ENCODE data around the gene FAM111B.

The FAM111B gene

GRCh38 chr11:59142530-59143507 lies 35.8 kb downstream of the FAM111B start, which contains the start of gene FAM111A:
FAM111A (plus strand) TSS chr11:59142856; CDS start chr11:59148873, 6,017 bp downstream.
- DNase-seq (ENCODE audit: extremely low read depth, insufficient read length): peak; percentile 90
- TF ChIP-seq, protein P1, sequence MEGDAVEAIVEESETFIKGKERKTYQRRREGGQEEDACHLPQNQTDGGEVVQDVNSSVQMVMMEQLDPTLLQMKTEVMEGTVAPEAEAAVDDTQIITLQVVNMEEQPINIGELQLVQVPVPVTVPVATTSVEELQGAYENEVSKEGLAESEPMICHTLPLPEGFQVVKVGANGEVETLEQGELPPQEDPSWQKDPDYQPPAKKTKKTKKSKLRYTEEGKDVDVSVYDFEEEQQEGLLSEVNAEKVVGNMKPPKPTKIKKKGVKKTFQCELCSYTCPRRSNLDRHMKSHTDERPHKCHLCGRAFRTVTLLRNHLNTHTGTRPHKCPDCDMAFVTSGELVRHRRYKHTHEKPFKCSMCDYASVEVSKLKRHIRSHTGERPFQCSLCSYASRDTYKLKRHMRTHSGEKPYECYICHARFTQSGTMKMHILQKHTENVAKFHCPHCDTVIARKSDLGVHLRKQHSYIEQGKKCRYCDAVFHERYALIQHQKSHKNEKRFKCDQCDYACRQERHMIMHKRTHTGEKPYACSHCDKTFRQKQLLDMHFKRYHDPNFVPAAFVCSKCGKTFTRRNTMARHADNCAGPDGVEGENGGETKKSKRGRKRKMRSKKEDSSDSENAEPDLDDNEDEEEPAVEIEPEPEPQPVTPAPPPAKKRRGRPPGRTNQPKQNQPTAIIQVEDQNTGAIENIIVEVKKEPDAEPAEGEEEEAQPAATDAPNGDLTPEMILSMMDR (IDR thresholded peaks at IDR 0.05; ENCODE audit: insufficient read depth, low read length, poor library complexity, severe bottlenecking): peak; percentile 63

GRCh38 chr11:59144096-59144495 lies 37.1 kb downstream of the FAM111B start:
- Histone ChIP-seq H3K36me3 (ENCODE audit: control insufficient read depth, insufficient read depth, low read length) (no peaks in the 10 kb centered on the region; the same call in 1 of the 2 replicates), H3K4me3 (replicated peaks; ENCODE audit: low read depth, low read length) (peak overlapping the region; percentile 77), H3K27me3 (replicated peaks; ENCODE audit: control insufficient read depth, insufficient read depth, low read length) (no peaks in the 10 kb centered on the region)
- DNase-seq (ENCODE audit: extremely low read depth, insufficient read length): no peak
- TF ChIP-seq, protein P1 (IDR thresholded peaks at IDR 0.05; ENCODE audit: insufficient read depth, low read length, poor library complexity, severe bottlenecking): no peak

More at GRCh38 chr11:59142530-59143507, 35.8 kb downstream of the FAM111B start, which contains the start of gene FAM111A:
- no peaks in the 10 kb centered on the region for H3K27me3 ChIP-seq (replicated peaks; ENCODE audit: control insufficient read depth, insufficient read depth, low read length)
- H3K4me3 ChIP-seq (replicated peaks; ENCODE audit: low read depth, low read length): peak within 1 kb of the TSS; percentile 77
- no peaks in the 10 kb centered on the region for H3K36me3 ChIP-seq (ENCODE audit: control insufficient read depth, insufficient read depth, low read length)

GRCh38 chr11:59144579-59145345 lies 37.7 kb downstream of the FAM111B start:
- TF ChIP-seq, protein P1 (IDR thresholded peaks at IDR 0.05; ENCODE audit: insufficient read depth, low read length, poor library complexity, severe bottlenecking): peak; percentile 38
- Histone ChIP-seq H3K4me3 (replicated peaks; ENCODE audit: low read depth, low read length) (peak overlapping the region; percentile 77), H3K27me3 (replicated peaks; ENCODE audit: control insufficient read depth, insufficient read depth, low read length) (no peaks in the 10 kb centered on the region), H3K36me3 (ENCODE audit: control insufficient read depth, insufficient read depth, low read length) (no peaks in the 10 kb centered on the region; the same call in 1 of the 2 replicates)
- DNase-seq (ENCODE audit: extremely low read depth, insufficient read length): peak; percentile 86

DNA sequence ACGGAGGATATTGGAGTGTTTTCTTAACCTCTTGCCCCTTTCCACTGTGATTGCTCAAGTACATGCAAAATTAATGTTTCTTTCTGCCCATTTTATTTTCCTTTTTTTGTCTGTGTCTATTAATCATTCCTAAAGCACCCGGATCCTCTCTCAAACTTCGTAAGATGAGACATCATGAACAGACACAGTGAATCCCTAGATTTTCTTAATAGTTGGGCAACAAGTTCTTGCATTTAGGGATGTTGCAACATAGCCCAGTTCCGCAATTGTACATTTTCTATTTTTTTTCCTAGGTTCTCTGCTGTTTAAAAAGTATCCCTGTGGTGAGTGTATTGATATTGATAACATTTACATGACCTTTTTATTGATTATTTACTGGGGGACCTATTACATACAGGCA lies 38.5 kb downstream of the FAM111B start:
- Histone ChIP-seq H3K4me3 (replicated peaks; ENCODE audit: low read depth, low read length) (peak overlapping the region; percentile 77), H3K27me3 (replicated peaks; ENCODE audit: control insufficient read depth, insufficient read depth, low read length) (no peaks in the 10 kb centered on the region), H3K36me3 (ENCODE audit: control insufficient read depth, insufficient read depth, low read length) (no peaks in the 10 kb centered on the region; the same call in 1 of the 2 replicates)
- no peak for DNase-seq (ENCODE audit: extremely low read depth, insufficient read length)
- TF ChIP-seq, protein P1 (IDR thresholded peaks at IDR 0.05; ENCODE audit: insufficient read depth, low read length, poor library complexity, severe bottlenecking): no peak

DNA sequence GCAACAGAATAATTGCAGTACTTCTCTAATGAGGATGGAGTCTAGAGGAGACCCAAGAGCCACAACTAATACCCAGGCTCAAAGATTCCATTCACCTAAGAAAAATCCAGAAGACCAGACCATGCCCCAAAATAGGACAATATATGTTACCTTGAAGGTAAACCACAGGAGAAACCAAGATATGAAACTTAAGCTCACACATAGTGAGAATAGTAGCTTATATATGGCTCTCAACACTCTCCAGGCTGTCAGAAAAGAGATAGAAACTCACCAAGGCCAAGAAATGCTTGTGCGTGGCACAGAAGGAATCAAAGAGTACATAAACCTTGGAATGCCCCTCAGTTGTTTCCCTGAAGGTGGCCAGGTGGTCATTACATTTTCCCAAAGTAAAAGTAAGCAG lies 44.7 kb downstream of the FAM111B start:
- Histone ChIP-seq H3K4me3 (replicated peaks; ENCODE audit: low read depth, low read length) (peak overlapping the region; percentile 8), H3K36me3 (ENCODE audit: control insufficient read depth, insufficient read depth, low read length) (no peaks in the 10 kb centered on the region; the same call in 1 of the 2 replicates), H3K27me3 (replicated peaks; ENCODE audit: control insufficient read depth, insufficient read depth, low read length) (no peaks in the 10 kb centered on the region)
- DNase-seq (ENCODE audit: extremely low read depth, insufficient read length): no peak
- TF ChIP-seq, protein P1 (IDR thresholded peaks at IDR 0.05; ENCODE audit: insufficient read depth, low read length, poor library complexity, severe bottlenecking): no peak
